ENCODE results near the gene RAB31. TPM values are rescaled to one million over a fixed set of nuclear protein-coding genes. Genes with fewer than 3 reads are reported as not detected.
A peak's percentile ranks its signal among the peaks of the same experiment; 100 is the strongest.

RAB31 gene
- total RNA-seq, 6 donors from 2014 or later, result 40.3 to 128 (median 95.8) TPM

DNA sequence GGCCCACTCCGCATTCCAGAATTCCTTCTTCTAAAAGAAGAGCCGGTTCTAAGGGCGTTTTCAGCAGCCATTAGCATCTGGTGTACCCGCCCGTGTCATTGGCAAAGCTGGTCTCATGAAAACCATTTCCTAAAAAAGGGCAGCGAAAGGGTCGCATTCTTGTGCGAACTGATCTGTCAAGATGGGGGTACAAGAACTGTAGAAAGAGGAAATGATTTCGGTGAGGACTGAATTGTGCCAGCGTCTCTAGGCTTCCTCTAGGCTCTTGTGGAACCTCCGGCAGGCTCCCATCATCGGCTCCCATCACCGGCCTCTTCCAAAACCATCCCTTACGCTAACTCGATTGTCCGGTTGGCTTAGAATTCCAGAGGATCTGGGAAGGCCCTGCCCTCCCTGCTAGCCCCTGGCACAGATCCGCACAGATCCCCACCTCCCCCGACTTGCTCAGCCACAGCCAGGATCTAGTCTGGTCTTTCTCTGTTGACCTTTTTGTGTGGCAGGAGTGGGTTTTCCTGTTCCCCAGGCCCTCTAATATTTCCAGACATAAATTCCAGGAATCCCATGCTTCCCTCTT is 1.3 kb downstream of the RAB31 start:
- H3K4me3 ChIP-seq, result peak overlapping the region in 3 of 4 donors; percentile 83 to 96 (median 84)
- H3K36me3 ChIP-seq, result no peaks in the 10 kb centered on the region
- H3K4me1 ChIP-seq, result peaks cover 10 to 42% (median 27%) of the 10 kb centered on the region in 4 donors
- no peak for TF ChIP-seq POLR2AphosphoS5 (IDR thresholded peaks at IDR 0.05)
- TF ChIP-seq POLR2A (IDR thresholded peaks at IDR 0.05), result no peak
- TF ChIP-seq EP300 (IDR thresholded peaks at IDR 0.05), result no peak
- TF ChIP-seq, protein P1, sequence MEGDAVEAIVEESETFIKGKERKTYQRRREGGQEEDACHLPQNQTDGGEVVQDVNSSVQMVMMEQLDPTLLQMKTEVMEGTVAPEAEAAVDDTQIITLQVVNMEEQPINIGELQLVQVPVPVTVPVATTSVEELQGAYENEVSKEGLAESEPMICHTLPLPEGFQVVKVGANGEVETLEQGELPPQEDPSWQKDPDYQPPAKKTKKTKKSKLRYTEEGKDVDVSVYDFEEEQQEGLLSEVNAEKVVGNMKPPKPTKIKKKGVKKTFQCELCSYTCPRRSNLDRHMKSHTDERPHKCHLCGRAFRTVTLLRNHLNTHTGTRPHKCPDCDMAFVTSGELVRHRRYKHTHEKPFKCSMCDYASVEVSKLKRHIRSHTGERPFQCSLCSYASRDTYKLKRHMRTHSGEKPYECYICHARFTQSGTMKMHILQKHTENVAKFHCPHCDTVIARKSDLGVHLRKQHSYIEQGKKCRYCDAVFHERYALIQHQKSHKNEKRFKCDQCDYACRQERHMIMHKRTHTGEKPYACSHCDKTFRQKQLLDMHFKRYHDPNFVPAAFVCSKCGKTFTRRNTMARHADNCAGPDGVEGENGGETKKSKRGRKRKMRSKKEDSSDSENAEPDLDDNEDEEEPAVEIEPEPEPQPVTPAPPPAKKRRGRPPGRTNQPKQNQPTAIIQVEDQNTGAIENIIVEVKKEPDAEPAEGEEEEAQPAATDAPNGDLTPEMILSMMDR (IDR thresholded peaks at IDR 0.05), result no peak
- 35 to 37% methylated on average over 17 to 18 of the region's 18 CpGs for WGBS, 2 donors
- H3K27ac ChIP-seq, result peak overlapping the region; percentile 88 to 96 (median 92)
- ATAC-seq (ENCODE audit: low FRiP score in 2 of 2), result peak in 1 of 2 donors; percentile 7
- no peaks in the 10 kb centered on the region for H3K27me3 ChIP-seq
- H3K9me3 ChIP-seq, result no peaks in the 10 kb centered on the region
- DNase-seq, result no peak

DNA sequence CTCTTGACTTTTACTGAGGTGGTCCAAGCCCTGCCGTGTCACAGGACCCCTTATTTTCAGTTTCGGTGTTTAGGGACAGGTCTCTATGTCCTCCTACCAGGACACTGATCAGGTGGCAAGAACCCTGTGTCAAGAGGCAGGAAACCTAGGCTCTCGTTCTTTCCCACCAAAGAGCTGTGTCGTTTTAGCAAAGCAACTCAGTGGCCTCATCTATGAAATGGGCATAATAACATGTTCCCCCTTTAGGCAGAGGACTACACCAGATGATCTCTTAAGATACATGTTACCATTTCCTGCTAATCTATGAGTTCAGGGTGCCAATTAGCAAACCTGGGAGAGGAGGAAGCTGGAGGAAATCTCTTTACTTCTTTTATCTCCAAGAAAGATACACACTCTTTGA is 1.9 kb downstream of the RAB31 start:
- Histone ChIP-seq H3K36me3 (no peaks in the 10 kb centered on the region), H3K27me3 (no peaks in the 10 kb centered on the region), H3K27ac (peak overlapping the region; percentile 72 to 95 (median 88)), H3K4me3 (peak overlapping the region in 2 of 4 donors; percentile 84 to 96), H3K4me1 (peaks cover 10 to 42% (median 27%) of the 10 kb centered on the region in 4 donors), H3K9me3 (no peaks in the 10 kb centered on the region)
- TF ChIP-seq POLR2A (IDR thresholded peaks at IDR 0.05) (no peak), POLR2AphosphoS5 (IDR thresholded peaks at IDR 0.05) (no peak)
- TF ChIP-seq, protein P1 (IDR thresholded peaks at IDR 0.05), result no peak
- ATAC-seq (ENCODE audit: low FRiP score in 2 of 2) (no peak), DNase-seq (no peak)
- 83 to 84% methylated on average over 4 of the region's 4 CpGs for WGBS, 2 donors

DNA sequence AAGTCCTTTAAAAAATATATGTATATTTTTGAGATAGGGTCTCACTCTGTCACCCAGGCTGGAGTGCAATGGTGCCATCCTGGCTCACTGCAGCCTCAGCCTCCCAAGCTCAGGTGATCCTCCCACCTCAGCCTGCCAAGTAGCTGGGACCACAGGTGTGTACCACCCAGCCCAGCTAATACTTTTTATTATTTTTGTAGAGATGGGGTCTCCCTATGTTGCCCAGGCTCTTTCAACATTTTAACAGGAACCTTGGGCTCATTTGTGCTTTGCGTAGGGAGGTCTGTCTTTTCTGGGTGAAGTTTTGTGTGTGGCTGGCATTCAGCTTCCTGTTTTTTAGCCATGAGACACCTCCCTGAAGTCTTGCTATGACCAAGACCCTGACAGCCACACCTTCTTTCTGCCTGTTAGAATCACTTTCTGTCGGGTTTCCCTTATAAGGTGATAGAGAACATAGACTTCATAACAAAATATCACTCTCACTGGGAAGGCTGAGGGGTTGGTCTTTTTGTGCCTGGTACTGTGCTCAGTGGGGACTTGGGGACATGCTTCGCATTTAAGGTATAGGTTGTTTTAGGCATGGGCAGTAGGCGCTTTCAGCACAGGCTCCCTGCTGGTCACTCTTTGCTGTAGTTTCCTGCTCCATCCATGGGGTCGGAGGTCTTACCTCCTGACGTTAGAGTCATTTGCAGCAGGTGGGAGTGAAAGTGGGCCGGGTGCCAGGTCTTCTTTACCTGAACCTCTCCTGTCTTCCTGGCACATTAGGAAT is 3.4 kb downstream of the RAB31 start:
- H3K4me3 ChIP-seq, result peak overlapping the region in 1 of 4 donors; percentile 96
- 71 to 82% methylated on average over 6 to 7 of the region's 7 CpGs for WGBS, 2 donors
- peaks cover 14 to 42% (median 28%) of the 10 kb centered on the region in 4 donors for H3K4me1 ChIP-seq
- TF ChIP-seq EP300 (IDR thresholded peaks at IDR 0.05) (no peak), POLR2AphosphoS5 (IDR thresholded peaks at IDR 0.05) (no peak), POLR2A (IDR thresholded peaks at IDR 0.05) (peak in 1 of 4 donors; percentile 52)
- TF ChIP-seq, protein P1 (IDR thresholded peaks at IDR 0.05), result no peak
- H3K27ac ChIP-seq, result peak overlapping the region; percentile 0 to 95 (median 80)
- no peaks in the 10 kb centered on the region for H3K36me3 ChIP-seq
- ATAC-seq (ENCODE audit: low FRiP score in 2 of 2), result peak in 1 of 2 donors; percentile 7
- H3K27me3 ChIP-seq, result no peaks in the 10 kb centered on the region
- DNase-seq, result peak in 1 of 2 donors; percentile 48
- no peaks in the 10 kb centered on the region for H3K9me3 ChIP-seq

DNA sequence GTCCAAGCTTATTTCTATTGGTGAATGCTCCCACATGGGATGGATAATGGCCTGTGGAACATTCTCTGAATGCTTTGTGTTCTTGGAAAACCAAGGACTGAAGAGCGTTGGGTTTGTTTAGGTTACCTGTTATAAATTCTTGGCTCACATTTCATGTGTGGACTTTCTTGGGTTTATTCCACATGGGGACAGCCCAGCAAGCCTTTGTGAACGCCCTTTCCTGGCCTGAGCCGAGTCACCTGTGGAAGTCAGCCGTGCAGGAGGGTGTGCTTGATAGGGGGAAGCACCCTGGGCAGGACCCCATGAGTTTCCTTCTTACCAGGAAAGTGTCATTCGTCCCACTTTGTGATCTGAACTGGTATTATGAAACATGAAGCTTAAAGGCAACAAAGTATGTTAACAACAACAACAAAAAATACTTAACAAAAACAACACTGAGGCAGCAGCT is 4.1 kb downstream of the RAB31 start:
- 63 to 75% methylated on average over 5 of the region's 5 CpGs for WGBS, 2 donors
- peak overlapping the region in 1 of 4 donors; percentile 96 for H3K4me3 ChIP-seq
- H3K27me3 ChIP-seq, result no peaks in the 10 kb centered on the region
- peaks cover 14 to 42% (median 28%) of the 10 kb centered on the region in 4 donors for H3K4me1 ChIP-seq
- peak in 1 of 2 donors; percentile 73 for ATAC-seq (ENCODE audit: low FRiP score in 2 of 2)
- peak overlapping the region; percentile 18 to 95 (median 64) for H3K27ac ChIP-seq
- no peaks in the 10 kb centered on the region for H3K36me3 ChIP-seq
- TF ChIP-seq POLR2A (IDR thresholded peaks at IDR 0.05) (no peak), EP300 (IDR thresholded peaks at IDR 0.05) (no peak), POLR2AphosphoS5 (IDR thresholded peaks at IDR 0.05) (peak in 1 of 2 donors; percentile 9)
- TF ChIP-seq, protein P1 (IDR thresholded peaks at IDR 0.05), result no peak
- H3K9me3 ChIP-seq, result no peaks in the 10 kb centered on the region
- DNase-seq, result peak in 1 of 2 donors; percentile 45

All from upper lobe of left lung (tissue), 6 donors.